Hepatic stellate cell (primary cell): ENCODE measurements around the gene HIBCH.
A peak's percentile ranks its signal among the peaks of the same experiment; 100 is the strongest.
"Not testable (repeated sequence)": the region's sequence is repeated elsewhere in the genome, so short reads cannot be mapped to it uniquely, and the experiment has no call there.

ENCODE experiments used
- DNase-seq: peaks from one replicate; pipeline ENCODE4 v3.0.0; 2011; ENCODE audit warnings: low spot score

The HIBCH gene

DNA sequence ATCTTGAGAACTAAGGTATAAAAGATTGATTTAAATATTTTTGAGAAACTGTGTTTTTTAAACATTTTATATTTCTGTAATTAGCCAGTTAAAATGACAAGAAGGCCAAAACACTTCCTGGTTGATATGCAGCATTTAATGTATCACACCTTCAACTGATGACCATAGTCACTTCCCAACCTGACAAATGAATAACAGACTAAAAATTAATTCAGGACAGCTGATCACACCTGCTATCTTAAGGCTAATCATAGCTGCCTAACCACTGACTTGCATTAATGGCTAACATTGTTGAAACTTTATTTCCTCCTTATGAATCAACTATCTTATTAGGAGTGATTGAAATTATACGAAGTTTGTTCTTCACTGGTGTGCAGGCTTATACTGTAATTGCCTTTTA is 131.3 kb downstream of the HIBCH start:
- DNase-seq = no peak

GRCh38 chr2:190186238-190186637 is 133.4 kb downstream of the HIBCH start:
- no peak for DNase-seq

- DNase-seq = no peak
These were observed 134.2 kb downstream of the HIBCH start for GRCh38 chr2:190185380-190185779.

DNA sequence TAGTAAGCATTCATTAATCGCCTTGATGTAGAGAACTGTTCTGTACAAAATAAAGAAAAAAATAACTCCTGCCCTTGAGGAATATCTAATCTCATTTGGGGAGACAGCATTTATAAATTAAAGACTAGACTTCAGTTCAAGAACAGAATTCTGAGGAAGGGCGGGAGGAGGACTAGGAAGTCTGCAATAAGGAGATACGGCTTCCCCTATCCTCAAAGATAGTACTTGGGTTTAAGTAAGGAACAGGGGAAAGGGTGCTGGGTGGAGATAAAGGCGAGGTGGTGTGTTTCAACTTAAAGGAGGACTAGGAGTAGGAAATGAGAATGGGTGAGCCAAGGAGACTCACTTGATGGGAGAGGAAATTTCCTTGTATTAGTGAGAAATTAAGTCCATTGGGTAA is 135.2 kb downstream of the HIBCH start:
- no peak for DNase-seq

DNA sequence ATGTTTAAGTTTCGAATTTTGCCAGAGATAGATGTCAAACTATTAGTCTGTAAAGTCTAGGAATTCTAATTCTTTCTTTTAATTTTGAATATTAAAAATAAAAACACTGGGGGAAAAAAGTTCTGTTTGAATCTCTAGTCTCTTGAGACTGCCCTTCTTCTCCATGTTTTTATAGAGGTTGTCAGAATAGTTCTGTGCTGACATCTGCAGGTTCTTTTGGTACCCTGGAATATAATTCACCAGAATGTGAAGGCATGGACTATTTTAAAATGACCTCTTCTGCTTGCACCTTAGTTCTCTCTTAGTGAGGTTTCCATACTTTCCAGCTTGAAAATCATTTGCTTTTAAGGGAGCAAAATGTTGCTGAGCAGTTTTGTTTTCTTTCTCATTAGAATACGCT is 136.1 kb downstream of the HIBCH start:
- no peak for DNase-seq

GRCh38 chr2:190182071-190182524 is 137.5 kb downstream of the HIBCH start:
- no peak for DNase-seq

DNA sequence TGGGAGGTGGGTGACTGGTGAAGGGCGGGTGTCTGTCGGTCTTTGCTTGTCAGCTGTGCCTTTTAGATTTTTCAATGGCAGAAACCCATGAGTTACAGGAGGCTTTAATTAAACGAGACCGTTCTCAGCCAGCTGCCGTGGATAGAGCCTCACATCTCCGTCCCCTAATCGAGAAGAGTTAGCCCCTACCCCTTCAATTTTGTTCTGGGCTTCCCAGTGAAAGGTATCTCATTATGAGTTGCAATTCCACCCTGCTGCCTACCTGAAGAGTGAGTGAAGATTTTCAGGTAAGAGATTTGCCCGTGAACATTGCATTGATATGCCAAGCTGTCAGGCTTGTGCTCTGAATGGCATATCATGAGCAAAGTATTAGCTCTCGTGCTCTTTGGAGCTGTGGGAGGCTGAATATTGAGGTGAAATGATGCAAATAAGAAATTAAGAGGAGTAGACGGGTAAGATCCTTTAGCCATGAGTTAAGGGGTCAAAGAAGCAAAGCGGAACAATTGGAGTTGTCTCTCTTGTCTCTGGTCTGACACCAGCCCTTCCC is 138.4 kb downstream of the HIBCH start:
- DNase-seq = no peak

- peak; percentile 27 for DNase-seq
These were observed 139.1 kb downstream of the HIBCH start for GRCh38 chr2:190180313-190181122.

DNA sequence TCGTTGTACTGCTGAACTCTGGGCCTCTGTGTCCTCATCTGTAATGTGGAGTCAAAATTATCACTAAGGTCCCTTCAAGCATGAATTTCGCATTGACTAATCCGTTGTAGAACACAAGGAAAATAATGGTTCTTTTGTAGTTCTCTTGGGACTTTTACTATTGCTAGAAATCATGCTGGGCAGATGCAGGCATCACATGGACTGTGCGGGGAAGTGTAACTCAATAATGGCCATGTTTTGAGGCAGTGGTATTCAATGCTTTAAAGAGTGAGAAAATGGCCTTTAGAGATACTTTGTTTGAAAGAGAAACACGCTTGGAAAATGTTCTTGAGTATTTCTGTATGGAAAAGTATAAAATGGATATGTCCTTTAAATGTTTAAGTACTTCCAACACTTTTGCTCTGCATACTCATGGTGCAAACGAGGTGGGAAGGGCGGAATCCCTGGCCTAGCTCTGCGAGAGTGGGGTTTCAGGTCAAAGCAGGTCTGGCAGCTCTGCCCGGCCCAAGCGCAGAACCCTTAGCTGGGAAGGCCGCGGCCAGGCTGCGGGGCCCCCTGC is 139.8 kb downstream of the HIBCH start:
- no peak for DNase-seq

DNA sequence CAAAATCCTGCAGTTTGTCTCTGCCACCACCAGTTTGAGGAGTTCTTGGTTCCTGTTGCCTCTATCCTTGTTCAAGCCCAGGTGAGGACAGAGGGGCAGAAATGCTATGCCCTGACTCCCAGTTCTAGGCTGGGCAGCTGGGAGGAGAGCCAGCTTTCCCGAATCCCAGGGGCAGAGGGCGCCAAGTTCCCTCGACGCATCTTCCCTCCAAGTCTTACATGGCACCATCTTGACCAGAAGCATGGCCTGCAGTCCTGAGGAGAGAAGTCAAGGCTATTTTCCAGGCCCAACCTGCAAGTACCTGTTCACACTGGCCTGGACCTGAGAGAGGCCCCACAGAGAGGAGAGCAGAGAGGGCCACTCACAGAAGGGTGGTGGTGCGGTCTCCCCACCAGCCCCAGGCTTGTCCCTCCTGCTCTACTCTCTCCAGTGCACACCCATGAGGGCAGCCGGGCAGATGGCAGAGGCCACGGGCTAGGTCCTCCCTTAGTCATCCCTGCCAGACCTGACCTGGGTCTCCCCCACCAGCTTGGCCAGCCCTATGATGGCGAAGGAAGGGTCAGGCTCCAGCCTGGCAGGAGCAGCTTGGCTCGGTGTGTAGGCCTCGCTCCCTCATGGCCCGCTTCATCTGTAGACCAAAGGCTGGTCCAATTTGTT is 141.4 kb downstream of the HIBCH start:
- DNase-seq = no peak

DNA sequence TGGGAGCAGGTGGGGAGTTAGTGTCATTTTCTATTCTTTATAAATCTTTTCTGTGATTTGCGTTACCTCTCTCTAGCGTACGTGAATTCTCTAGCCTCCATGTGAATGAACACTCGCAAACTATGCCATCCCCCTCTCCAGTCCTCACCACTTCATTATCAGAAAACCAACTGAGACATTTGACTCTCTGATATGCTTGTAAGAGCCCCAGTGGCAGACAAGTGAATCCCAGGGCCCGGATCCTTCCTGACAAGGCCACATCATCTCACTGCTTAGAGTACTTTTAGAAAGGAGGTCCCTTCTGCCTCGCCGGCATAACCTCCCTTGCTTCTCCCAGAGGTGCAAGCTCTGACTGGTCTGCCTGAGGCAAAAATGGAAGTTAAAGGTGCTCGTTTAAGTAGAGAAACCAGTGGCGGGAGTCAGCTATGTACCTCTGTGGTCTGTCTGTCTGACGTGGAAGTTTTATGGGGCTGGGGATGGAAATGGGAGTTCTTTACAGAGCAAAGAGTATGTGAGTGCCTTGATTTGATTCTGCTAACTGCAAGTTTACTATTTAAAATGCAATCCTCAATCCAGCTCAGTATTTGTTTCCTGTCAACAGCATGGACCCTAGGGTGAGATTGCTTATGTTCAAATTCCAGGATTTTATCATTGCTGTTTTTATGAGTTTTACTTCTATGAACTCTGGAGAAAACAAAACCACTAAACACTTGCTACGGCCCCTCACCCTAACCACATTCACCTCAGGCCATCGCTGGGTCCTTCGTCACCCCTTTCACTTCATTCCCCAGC is 142.2 kb downstream of the HIBCH start:
- no peak for DNase-seq

DNA sequence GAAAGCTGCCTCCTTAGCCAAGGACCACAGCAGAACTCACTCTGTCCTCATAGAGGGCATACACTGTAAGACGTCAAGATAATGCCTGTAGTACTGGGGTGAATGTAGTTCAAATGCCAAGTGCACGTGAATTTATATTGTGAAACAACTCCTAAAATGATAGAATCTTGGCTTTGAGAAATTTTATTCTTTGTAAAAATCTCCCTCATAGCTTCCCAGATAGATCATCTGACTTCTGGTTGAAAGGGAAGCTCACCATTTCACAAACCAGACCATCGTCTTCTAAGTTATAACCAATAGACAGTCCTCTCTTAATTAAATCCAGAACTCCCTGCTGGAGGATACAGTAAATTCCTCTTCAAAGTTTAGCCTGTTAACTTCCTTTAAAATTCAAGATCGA is 146.2 kb downstream of the HIBCH start:
- DNase-seq = no peak

GRCh38 chr2:190170673-190171072 is 149.0 kb downstream of the HIBCH start:
- no peak for DNase-seq

DNA sequence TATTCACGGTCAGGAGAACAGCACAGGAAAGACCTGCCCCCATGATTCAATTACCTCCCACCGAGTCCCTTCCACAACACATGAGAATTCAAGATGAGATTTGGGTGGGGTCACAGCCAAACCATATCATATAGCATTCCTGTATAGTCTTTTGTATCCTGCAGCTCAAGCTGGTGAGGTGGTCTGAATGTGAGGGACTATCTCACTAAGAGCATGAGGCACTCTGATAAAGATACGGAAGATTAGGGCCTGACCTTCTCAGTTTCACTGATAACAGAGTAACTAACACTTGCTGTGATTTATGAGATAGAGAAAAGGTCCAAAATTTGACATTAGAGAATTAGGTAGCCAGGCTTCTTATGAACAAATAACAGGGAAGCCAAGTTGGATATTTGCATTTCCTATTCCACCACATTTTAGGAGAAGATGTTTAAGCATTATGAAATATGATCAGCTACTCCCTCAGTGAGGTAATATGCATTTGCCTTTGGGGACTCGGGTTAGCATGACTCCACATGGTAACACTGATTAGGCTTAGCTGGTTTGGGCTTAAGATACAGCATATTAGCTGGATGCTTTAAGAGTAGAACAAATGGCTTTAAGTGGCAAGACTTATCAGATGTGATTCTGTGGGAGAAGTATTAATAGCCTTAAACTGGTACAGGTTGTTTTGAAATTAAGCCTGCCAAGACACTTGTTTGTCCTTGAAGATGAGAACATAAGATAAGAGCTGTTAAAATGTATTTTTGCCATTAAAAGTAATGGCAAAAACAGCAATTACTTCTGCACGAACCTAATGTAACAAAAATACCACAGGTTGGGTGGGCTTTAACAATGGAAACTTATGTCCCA is 150.2 kb downstream of the HIBCH start:
- DNase-seq = no peak

- DNase-seq = no peak
These were observed 151.9 kb downstream of the HIBCH start for GRCh38 chr2:190167702-190168101.

DNA sequence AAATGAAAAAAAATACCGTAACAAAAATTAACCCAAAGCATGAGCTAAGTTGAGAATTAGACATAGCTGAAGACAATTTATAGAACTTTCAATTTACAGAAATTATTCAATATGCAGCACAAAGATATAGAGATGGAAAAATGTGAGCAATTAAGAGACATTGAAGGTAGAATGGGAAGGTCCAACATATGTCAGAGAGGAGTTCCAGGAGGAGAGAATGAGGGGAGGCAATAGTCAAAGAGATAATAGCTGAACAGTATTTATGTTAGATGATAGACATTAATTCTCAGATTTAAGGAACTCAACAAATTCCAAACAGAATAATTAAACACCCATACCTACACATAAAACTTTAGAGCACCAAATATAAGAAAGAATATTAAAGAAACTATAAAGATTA is 154.1 kb downstream of the HIBCH start:
- DNase-seq = no peak

DNA sequence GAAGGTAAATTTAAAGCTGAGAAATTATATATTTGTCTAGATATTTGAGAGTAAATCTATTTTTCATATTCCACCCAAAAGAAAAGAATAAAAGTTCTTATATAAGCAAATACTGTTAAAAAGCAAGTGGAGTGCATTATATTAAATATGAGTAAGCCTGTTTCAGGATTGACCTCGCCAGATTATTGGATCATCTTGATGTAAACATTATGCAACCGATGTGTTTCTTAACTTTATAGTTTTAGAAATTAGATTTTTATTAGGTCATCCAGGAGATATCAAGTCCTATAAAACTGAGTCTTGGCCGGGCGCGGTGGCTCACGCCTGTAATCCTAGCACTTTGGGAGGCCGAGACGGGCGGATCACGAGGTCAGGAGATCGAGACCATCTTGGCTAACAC is 156.8 kb downstream of the HIBCH start:
- DNase-seq = no peak

DNA sequence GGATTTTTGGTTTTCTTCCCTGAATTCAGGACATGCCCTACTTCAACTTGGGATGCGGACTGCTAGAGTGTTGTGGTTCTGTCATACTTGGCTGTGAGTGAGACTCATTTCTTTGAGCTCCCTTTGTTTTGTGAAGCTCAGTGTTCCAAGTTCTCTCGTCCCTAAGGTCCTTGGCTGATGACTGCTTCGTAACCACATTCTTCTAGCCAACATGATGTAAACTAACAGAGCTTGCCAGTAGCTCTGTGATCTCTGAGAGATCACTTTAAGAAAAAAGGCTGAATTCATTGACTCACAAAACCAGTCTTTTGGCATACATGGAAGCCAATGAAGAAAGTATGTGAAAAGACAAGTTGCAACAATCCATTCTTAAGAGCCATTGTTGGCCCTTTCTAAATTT is 160.2 kb downstream of the HIBCH start:
- no peak for DNase-seq

- DNase-seq = no peak
These were observed 160.7 kb downstream of the HIBCH start for GRCh38 chr2:190158798-190159434.

DNA sequence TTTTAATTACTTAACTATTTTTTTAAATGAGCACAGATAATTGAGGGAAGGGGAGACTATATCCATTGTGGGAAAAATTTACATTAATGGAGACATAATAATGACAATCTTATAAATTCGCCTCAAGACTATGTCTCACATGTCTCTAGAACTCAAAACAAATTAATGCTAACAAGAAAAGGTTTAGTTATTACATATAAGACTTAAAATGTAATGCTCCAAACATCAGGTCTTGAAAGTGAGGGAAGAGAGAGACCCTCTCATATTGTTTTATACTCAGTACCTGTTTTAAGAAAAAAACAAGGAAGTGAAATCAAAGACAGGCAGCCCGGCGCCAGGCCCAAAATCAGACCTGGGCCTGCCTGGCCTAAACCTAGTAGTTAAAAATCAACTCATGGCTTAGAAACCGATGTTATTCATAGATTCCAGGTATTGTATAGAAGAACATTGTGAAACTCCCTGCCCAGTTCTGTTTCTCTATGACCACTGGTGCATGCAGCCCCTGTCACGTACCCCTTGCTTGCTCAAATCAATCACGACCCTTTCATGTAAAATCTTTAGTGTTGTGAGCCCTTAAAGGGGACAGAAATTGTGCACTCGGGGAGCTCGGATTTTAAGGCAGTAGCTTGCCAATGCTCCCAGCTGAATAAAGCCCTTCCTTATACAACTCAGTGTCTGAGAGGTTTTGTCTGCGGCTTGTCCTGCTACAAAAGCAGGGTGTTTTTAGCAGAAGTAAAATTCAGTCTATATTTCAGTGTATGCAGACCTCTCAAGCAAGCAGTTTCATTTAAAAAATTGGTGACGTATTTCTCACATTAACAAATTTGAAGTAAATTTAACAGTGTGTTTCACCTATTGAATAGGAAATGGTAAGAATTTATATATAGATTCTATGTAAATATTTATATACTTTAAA is 161.8 kb downstream of the HIBCH start:
- not testable (repeated sequence) for DNase-seq
